KOPT-K1 (cell line): ENCODE measurements around the gene AIG1.
"Not testable (repeated sequence)": the region's sequence is repeated elsewhere in the genome, so short reads cannot be mapped to it uniquely, and the experiment has no call there.

Experiments used
- H3K27ac ChIP-seq: fragments of 200-600 bp; sonication (generic); 2 replicates; pipeline ENCODE4 v1.5.1; 2016; ENCODE audit warnings: antibody characterized with exemption, mild to moderate bottlenecking, low read depth, low read length; ENCODE audit not compliant: poor library complexity, severe bottlenecking
- H3K36me3 ChIP-seq: fragments of 200-600 bp; sonication (generic); 2 replicates; pipeline ENCODE4 v1.5.1; 2017; ENCODE audit warnings: antibody characterized with exemption, mild to moderate bottlenecking, low read length, moderate library complexity; ENCODE audit not compliant: insufficient read depth
- H3K9me3 ChIP-seq: fragments of 200-600 bp; sonication (generic); 2 replicates; pipeline ENCODE4 v1.5.1; 2017; ENCODE audit warnings: antibody characterized with exemption, low read length, mild to moderate bottlenecking; ENCODE audit not compliant: insufficient read depth, poor library complexity, severe bottlenecking

AIG1 gene

GRCh38 chr6:143119260-143119659 lies 58.6 kb downstream of the AIG1 start:
- H3K36me3 ChIP-seq: no peaks in the 10 kb centered on the region
- H3K27ac ChIP-seq: no peak overlapping the region
- H3K9me3 ChIP-seq: no peaks in the 10 kb centered on the region

GRCh38 chr6:143123081-143123480 lies 62.4 kb downstream of the AIG1 start:
- no peaks in the 10 kb centered on the region for H3K36me3 ChIP-seq
- no peak overlapping the region for H3K27ac ChIP-seq
- no peaks in the 10 kb centered on the region for H3K9me3 ChIP-seq

- Histone ChIP-seq H3K36me3 (no peaks in the 10 kb centered on the region), H3K27ac (no peak overlapping the region), H3K9me3 (no peaks in the 10 kb centered on the region)
These were observed 63.3 kb downstream of the AIG1 start for GRCh38 chr6:143123941-143124340.

- Histone ChIP-seq H3K9me3 (peaks cover 3% of the 10 kb centered on the region), H3K27ac (no peak overlapping the region)
These were observed 64.8 kb downstream of the AIG1 start for GRCh38 chr6:143125455-143125854.

GRCh38 chr6:143125864-143126573 lies 65.3 kb downstream of the AIG1 start:
- H3K27ac ChIP-seq: no peak overlapping the region
- H3K9me3 ChIP-seq: peaks cover 8% of the 10 kb centered on the region
- no peaks in the 10 kb centered on the region for H3K36me3 ChIP-seq

More at GRCh38 chr6:143125455-143125854, 64.8 kb downstream of the AIG1 start:
- H3K36me3 ChIP-seq: no peaks in the 10 kb centered on the region

- Histone ChIP-seq H3K27ac (no peak overlapping the region), H3K9me3 (peaks cover 12% of the 10 kb centered on the region), H3K36me3 (no peaks in the 10 kb centered on the region)
These were observed 65.9 kb downstream of the AIG1 start for GRCh38 chr6:143126574-143126941.

GRCh38 chr6:143127941-143128680 lies 67.4 kb downstream of the AIG1 start:
- Histone ChIP-seq H3K9me3 (peaks cover 12% of the 10 kb centered on the region), H3K27ac (no peak overlapping the region)

GRCh38 chr6:143128681-143129015 lies 68.0 kb downstream of the AIG1 start:
- Histone ChIP-seq H3K27ac (no peak overlapping the region), H3K9me3 (peaks cover 12% of the 10 kb centered on the region), H3K36me3 (no peaks in the 10 kb centered on the region)

More at GRCh38 chr6:143127941-143128680, 67.4 kb downstream of the AIG1 start:
- no peaks in the 10 kb centered on the region for H3K36me3 ChIP-seq

- peaks cover 12% of the 10 kb centered on the region for H3K9me3 ChIP-seq
- no peak overlapping the region for H3K27ac ChIP-seq
- no peaks in the 10 kb centered on the region for H3K36me3 ChIP-seq
These were observed 70.2 kb downstream of the AIG1 start for GRCh38 chr6:143130928-143131327.

- no peak overlapping the region for H3K27ac ChIP-seq
- no peaks in the 10 kb centered on the region for H3K36me3 ChIP-seq
- H3K9me3 ChIP-seq: peaks cover 11% of the 10 kb centered on the region
These were observed 74.6 kb downstream of the AIG1 start for GRCh38 chr6:143135325-143135724.

- H3K9me3 ChIP-seq: peaks cover 4% of the 10 kb centered on the region
- no peaks in the 10 kb centered on the region for H3K36me3 ChIP-seq
- no peak overlapping the region for H3K27ac ChIP-seq
These were observed 75.3 kb downstream of the AIG1 start for GRCh38 chr6:143135797-143136561.

GRCh38 chr6:143136647-143137046 lies 76.0 kb downstream of the AIG1 start:
- Histone ChIP-seq H3K9me3 (no peaks in the 10 kb centered on the region), H3K36me3 (no peaks in the 10 kb centered on the region), H3K27ac (no peak overlapping the region)

- Histone ChIP-seq H3K27ac (no peak overlapping the region), H3K36me3 (no peaks in the 10 kb centered on the region), H3K9me3 (no peaks in the 10 kb centered on the region)
These were observed 78.6 kb downstream of the AIG1 start for GRCh38 chr6:143139239-143139784.

- not testable (repeated sequence) for H3K27ac ChIP-seq, H3K36me3 ChIP-seq, H3K9me3 ChIP-seq
These were observed 79.2 kb downstream of the AIG1 start for GRCh38 chr6:143139884-143140283.

- H3K9me3 ChIP-seq: no peaks in the 10 kb centered on the region
- no peaks in the 10 kb centered on the region for H3K36me3 ChIP-seq
- H3K27ac ChIP-seq: no peak overlapping the region
These were observed 80.1 kb downstream of the AIG1 start for GRCh38 chr6:143140767-143141166.
